Ishikawa (cell line): ENCODE results near the gene MIER2.

ENCODE experiments used
- CEBPB ChIP-seq: IDR thresholded peaks from 2 replicates; pipeline ENCODE4 v1.6.1; 2012
- CREB1 ChIP-seq: IDR thresholded peaks from 2 replicates; pipeline ENCODE4 v1.6.1; 2012; ENCODE audit warnings: low read depth
- EGR1 ChIP-seq: IDR thresholded peaks from 2 replicates; pipeline ENCODE4 v1.6.1; 2012
- EP300 ChIP-seq: IDR thresholded peaks from 2 replicates; pipeline ENCODE4 v1.6.1; 2012; ENCODE audit warnings: borderline replicate concordance
- FOXM1 ChIP-seq: IDR thresholded peaks from 2 replicates; pipeline ENCODE4 v1.6.1; 2012; ENCODE audit warnings: low read depth, borderline replicate concordance
- NFIC ChIP-seq: IDR thresholded peaks from 2 replicates; pipeline ENCODE4 v1.6.1; 2012
- RAD21 ChIP-seq: IDR thresholded peaks from 2 replicates; pipeline ENCODE4 v1.6.1; 2012; ENCODE audit warnings: low read depth
- TAF1 ChIP-seq: IDR thresholded peaks from 2 replicates; pipeline ENCODE4 v1.6.1; 2012; ENCODE audit warnings: low read depth, mild to moderate bottlenecking
- TCF12 ChIP-seq: IDR thresholded peaks from 2 replicates; pipeline ENCODE4 v1.6.1; 2012; ENCODE audit warnings: low read depth
- TEAD4 ChIP-seq: IDR thresholded peaks from 2 replicates; pipeline ENCODE4 v1.6.1; 2012
- YY1 ChIP-seq: IDR thresholded peaks from 2 replicates; pipeline ENCODE4 v1.6.1; 2012; ENCODE audit warnings: low read depth
- ZBTB7A ChIP-seq: IDR thresholded peaks from 2 replicates; pipeline ENCODE4 v1.6.1; 2012; ENCODE audit warnings: low read depth
- TF ChIP-seq, protein P1 (sequence below): IDR thresholded peaks from 2 replicates; pipeline ENCODE4 v1.6.1; 2012
- TF ChIP-seq, protein P2 (sequence below): IDR thresholded peaks from 2 replicates; pipeline ENCODE4 v1.6.1; 2012; ENCODE audit warnings: low read depth, mild to moderate bottlenecking
- TF ChIP-seq, protein P3 (sequence below): IDR thresholded peaks from 2 replicates; pipeline ENCODE4 v1.6.1; 2012

The MIER2 gene

DNA sequence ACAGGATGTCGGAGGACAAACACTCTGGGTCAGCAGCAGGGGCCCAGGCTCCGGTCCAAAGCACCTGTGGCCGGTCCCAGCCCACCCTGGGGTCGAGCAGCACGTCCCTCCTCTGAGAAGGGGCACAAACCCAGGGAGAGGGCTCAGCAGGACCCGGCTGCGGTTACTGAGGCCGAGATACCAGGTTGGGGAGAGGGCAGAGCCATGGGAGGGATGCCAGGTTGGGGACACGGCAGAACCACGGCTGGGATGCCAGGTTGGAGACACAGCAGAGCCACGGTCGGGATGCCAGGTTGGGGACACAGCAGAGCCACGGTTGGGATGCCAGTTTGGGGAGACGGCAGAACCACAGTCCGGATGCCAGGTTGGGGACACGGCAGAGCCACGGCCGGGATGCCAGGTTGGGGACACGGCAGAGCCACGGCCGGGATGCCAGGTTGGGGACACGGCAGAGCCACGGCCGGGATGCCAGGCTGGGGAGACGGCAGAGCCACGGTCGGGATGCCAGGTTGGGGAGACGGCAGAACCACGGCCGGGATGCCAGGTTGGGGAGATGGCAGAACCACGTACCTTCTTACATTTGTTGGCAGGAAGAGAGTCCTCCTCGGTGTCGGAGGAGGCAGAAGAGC lies 18.5 kb downstream of the MIER2 start:
- no peak for TF ChIP-seq EGR1
- TF ChIP-seq RAD21 = no peak
- no peak for TF ChIP-seq TEAD4
- TF ChIP-seq, protein P1, sequence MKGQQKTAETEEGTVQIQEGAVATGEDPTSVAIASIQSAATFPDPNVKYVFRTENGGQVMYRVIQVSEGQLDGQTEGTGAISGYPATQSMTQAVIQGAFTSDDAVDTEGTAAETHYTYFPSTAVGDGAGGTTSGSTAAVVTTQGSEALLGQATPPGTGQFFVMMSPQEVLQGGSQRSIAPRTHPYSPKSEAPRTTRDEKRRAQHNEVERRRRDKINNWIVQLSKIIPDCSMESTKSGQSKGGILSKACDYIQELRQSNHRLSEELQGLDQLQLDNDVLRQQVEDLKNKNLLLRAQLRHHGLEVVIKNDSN = no peak
- no peak for TF ChIP-seq YY1
- no peak for TF ChIP-seq EP300
- no peak for TF ChIP-seq TAF1
- no peak for TF ChIP-seq NFIC
- no peak for TF ChIP-seq FOXM1
- TF ChIP-seq TCF12 = no peak
- TF ChIP-seq, protein P2, sequence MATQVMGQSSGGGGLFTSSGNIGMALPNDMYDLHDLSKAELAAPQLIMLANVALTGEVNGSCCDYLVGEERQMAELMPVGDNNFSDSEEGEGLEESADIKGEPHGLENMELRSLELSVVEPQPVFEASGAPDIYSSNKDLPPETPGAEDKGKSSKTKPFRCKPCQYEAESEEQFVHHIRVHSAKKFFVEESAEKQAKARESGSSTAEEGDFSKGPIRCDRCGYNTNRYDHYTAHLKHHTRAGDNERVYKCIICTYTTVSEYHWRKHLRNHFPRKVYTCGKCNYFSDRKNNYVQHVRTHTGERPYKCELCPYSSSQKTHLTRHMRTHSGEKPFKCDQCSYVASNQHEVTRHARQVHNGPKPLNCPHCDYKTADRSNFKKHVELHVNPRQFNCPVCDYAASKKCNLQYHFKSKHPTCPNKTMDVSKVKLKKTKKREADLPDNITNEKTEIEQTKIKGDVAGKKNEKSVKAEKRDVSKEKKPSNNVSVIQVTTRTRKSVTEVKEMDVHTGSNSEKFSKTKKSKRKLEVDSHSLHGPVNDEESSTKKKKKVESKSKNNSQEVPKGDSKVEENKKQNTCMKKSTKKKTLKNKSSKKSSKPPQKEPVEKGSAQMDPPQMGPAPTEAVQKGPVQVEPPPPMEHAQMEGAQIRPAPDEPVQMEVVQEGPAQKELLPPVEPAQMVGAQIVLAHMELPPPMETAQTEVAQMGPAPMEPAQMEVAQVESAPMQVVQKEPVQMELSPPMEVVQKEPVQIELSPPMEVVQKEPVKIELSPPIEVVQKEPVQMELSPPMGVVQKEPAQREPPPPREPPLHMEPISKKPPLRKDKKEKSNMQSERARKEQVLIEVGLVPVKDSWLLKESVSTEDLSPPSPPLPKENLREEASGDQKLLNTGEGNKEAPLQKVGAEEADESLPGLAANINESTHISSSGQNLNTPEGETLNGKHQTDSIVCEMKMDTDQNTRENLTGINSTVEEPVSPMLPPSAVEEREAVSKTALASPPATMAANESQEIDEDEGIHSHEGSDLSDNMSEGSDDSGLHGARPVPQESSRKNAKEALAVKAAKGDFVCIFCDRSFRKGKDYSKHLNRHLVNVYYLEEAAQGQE = no peak
- TF ChIP-seq CREB1 = no peak
- no peak for TF ChIP-seq ZBTB7A
- TF ChIP-seq, protein P3, sequence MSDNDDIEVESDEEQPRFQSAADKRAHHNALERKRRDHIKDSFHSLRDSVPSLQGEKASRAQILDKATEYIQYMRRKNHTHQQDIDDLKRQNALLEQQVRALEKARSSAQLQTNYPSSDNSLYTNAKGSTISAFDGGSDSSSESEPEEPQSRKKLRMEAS = no peak
- no peak for TF ChIP-seq CEBPB

DNA sequence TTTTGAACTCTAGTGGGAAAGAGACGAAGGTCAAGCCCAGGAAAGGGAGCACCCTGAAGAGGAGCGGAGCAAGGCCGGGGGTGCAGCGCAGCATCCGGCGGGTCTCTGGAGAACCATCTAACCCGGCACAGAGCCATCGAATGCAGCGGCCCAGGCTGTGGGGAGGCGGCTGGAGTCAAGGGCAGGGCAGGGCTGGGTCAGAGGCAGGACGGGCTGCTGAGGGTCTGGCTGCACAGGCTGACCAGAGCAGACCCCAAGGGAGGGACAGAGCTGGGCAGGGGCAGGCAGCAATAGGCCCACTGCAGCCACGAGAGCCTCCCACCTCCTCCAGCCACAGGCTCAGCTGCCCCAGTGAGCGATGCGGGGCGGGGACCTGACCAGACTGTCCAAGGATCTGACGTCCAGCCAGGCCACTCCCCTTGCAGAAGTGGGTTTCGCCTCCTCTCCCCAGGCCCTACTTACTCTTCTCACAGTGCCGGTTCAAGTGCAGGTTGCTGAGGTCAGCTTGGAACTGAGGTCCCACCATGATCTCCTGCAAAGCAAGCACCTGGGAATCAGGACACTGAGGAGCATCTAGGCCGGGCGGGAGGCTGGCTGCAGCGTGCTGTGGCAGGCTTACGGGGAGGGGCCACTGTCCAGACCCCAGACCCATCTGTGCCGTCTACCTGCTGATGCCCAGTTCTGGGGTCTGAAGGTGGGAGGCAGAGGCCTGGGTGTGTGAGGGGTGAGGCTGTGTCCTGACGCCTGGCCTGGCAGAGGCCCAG lies 19.2 kb downstream of the MIER2 start:
- TF ChIP-seq, protein P1 = no peak
- TF ChIP-seq, protein P3 = no peak
- no peak for TF ChIP-seq ZBTB7A
- no peak for TF ChIP-seq RAD21
- no peak for TF ChIP-seq TAF1
- TF ChIP-seq, protein P2 = no peak
- TF ChIP-seq YY1 = no peak
- no peak for TF ChIP-seq NFIC
- TF ChIP-seq TCF12 = no peak
- no peak for TF ChIP-seq EGR1
- no peak for TF ChIP-seq CREB1
- no peak for TF ChIP-seq FOXM1

DNA sequence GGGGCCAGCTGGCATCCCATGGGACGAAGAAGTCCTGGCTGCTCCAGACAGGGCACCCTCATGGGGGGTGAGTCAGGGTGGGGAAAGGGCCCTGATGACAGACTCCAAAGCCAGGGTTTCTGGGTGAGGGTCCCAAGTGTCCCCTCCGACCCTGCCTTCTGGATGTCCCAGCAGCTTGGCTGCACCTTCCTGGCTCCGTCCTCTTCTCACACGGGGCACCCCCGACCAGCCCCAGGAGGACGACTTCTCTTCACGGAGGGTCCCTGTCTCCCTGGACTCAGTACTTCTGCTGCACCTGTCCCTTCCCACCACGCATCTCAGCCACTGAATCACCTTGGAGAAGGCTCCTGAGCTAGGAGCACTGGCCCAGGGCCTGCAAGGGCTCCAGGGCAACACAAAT lies 19.9 kb downstream of the MIER2 start:
- TF ChIP-seq TCF12 (no peak), CEBPB (no peak), YY1 (no peak), CREB1 (no peak), RAD21 (no peak), FOXM1 (no peak), EP300 (no peak), ZBTB7A (no peak), TAF1 (no peak), EGR1 (no peak), TEAD4 (no peak)
- TF ChIP-seq, protein P3 = no peak
- TF ChIP-seq, protein P1 = no peak

DNA sequence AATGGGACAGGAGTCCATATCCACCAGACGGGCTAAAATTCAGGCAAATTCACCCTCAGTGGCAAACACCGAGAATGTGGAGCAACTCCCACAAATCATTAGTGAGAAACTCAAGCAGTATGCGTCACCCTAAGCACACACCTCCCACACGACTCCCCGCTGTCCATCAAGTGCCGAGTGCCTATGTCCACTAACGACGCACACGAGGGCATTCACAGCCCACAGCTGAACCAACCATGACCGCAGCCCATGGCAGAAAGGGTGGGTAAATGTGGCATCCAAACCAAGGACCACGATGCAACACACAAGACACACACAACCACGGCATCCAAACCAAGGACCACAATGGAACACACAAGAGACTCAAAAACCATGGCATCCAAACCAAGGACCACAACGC lies 22.0 kb downstream of the MIER2 start:
- TF ChIP-seq CEBPB (no peak), CREB1 (no peak), EP300 (no peak), YY1 (no peak), EGR1 (no peak), ZBTB7A (no peak)
- TF ChIP-seq, protein P1 = no peak
